NCI-H345 treated with DMSO at 0.1 percent for 48 hours (cell line): ENCODE results near the gene PHC3.
A peak's percentile ranks its signal among the peaks of the same experiment; 100 is the strongest.

Source experiments
- DNase-seq: peaks from one replicate; lab custom pipeline; 2025; ENCODE audit not compliant: unreplicated experiment; lab: John Stamatoyannopoulos, UW

PHC3 gene

GRCh38 chr3:170044795-170045244, 136.7 kb downstream of the PHC3 start:
- DNase-seq: no peak

GRCh38 chr3:170044271-170044670, 137.3 kb downstream of the PHC3 start:
- DNase-seq: no peak

GRCh38 chr3:170043506-170043905, 138.0 kb downstream of the PHC3 start:
- DNase-seq: no peak

- DNase-seq: no peak
Measured at GRCh38 chr3:170040418-170040817, 141.1 kb downstream of the PHC3 start.

GRCh38 chr3:170038434-170039110, 143.0 kb downstream of the PHC3 start:
- DNase-seq: peak; percentile 9
